Smooth muscle cell (in vitro differentiated cells): ENCODE measurements around the gene ARHGDIA. TPM values are rescaled to one million over a fixed set of nuclear protein-coding genes. Genes with fewer than 3 reads are reported as not detected.

Experiments
- DNase-seq: peaks from one replicate; lab custom pipeline; 2025; ENCODE audit not compliant: unreplicated experiment; lab: John Stamatoyannopoulos, UW
- H2AFZ ChIP-seq: fragments of 200-600 bp; sonication (generic); 2 replicates; pipeline ENCODE4 v1.6.0; 2016; ENCODE audit warnings: antibody characterized with exemption, low read depth, mild to moderate bottlenecking
- H3F3A ChIP-seq: fragments of 200-600 bp; sonication (generic); 2 replicates; pipeline ENCODE4 v1.6.0; 2017; ENCODE audit warnings: antibody characterized with exemption, low read depth
- H3K27ac ChIP-seq: fragments of 200-600 bp; sonication (generic); 2 replicates; pipeline ENCODE4 v1.5.1; 2016; ENCODE audit warnings: low read depth, mild to moderate bottlenecking
- H3K27me3 ChIP-seq: fragments of 200-600 bp; sonication (generic); 2 replicates; pipeline ENCODE4 v1.6.1; 2016; ENCODE audit warnings: low read depth, mild to moderate bottlenecking
- H3K36me3 ChIP-seq: fragments of 200-600 bp; sonication (generic); 2 replicates; pipeline ENCODE4 v1.5.1; 2016; ENCODE audit warnings: low read depth
- H3K4me1 ChIP-seq: fragments of 200-600 bp; sonication (generic); 2 replicates; pipeline ENCODE4 v1.5.1; 2016; ENCODE audit warnings: low read depth
- H3K4me2 ChIP-seq: fragments of 200-600 bp; sonication (generic); 2 replicates; pipeline ENCODE4 v1.6.0; 2016; ENCODE audit warnings: mild to moderate bottlenecking
- H3K4me3 ChIP-seq: fragments of 200-600 bp; sonication (generic); 2 replicates; pipeline ENCODE4 v1.5.1; 2016; ENCODE audit warnings: mild to moderate bottlenecking
- H3K79me2 ChIP-seq: fragments of 200-600 bp; sonication (generic); 2 replicates; pipeline ENCODE4 v1.6.0; 2016; ENCODE audit warnings: low read depth, mild to moderate bottlenecking
- H3K9ac ChIP-seq: fragments of 200-600 bp; sonication (generic); 2 replicates; pipeline ENCODE4 v1.6.0; 2016; ENCODE audit warnings: low read depth
- H3K9me3 ChIP-seq: fragments of 200-600 bp; sonication (generic); replicated peaks from 2 replicates; pipeline ENCODE4 v1.5.1; 2016; ENCODE audit warnings: low read depth
- H4K20me1 ChIP-seq: fragments of 200-600 bp; sonication (generic); 2 replicates; pipeline ENCODE4 v1.6.0; 2016; ENCODE audit warnings: low read depth
- WGBS: methylation state at CpG from one replicate; pipeline ENCODE4 v1.1.7; 2016; ENCODE audit warnings: low lambda C conversion rate; 5-methylcytosine and 5-hydroxymethylcytosine counted together
- polyA plus RNA-seq: library from polyadenylated mRNA; unstranded; fragments of >200 nt; fragmentation: Nextera tagmentation; extraction: Ambion mirVana; gene quantifications from 2 replicates; pipeline ENCODE4 v1.2.1, GENCODE V29; 2016
- total RNA-seq: library from RNA; depleted of rRNA; stranded (reverse); fragments of >200 nt; gene quantifications from 2 replicates; pipeline ENCODE4 v1.2.3, GENCODE V29; 2014
- TF ChIP-seq, protein P1 (sequence below): fragments of 200-600 bp; sonication (generic); IDR thresholded peaks from 2 replicates; pipeline ENCODE4 v1.5.1; 2017; ENCODE audit warnings: borderline replicate concordance, mild to moderate bottlenecking, antibody characterized with exemption; ENCODE audit not compliant: insufficient read depth, poor library complexity, severe bottlenecking

ARHGDIA gene
- total and polyA plus RNA-seq, 2 experiments from 2014 or later: 256 to 360 TPM

DNA sequence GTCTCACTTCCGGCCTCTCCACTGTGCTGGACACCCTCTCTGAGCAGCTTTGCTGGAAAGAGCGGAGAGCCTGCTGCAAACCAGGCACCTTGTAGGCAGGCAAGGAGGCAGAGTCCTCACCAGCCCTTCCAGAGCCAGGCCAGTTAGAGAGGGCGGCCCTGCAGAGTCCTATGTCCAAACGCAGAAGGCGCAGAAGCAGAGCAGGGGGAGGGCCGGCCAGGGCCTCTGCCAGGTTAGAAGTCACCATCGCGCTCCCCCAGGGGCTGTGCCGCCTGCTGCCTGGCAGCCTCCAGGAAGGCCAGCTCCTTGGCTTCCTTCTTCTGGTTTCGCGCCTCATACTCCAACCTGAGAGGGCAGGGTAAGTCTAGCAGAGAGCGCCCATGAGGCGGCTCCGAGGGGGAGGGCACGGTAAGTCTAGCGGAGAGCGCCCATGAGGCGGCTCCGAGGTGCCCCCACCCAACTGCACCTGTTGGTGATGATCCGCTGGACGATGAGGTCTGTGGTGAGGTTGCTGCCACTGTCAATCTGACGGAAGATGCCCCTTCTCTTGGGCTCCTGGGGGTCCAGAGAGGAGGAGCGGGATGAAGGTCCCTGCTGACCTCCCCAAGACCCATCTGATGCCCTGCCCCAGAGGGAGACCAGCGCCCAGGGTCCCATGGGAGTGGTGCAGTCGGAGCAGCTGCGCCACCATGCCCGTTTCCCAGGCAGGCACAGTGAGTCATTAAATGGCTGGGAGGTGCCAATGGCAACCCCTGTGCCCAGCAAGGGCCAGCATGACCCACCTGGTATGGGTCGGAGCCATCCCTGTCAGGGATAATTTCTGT lies 33.7 kb upstream of the ARHGDIA start:
- TF ChIP-seq, protein P1, sequence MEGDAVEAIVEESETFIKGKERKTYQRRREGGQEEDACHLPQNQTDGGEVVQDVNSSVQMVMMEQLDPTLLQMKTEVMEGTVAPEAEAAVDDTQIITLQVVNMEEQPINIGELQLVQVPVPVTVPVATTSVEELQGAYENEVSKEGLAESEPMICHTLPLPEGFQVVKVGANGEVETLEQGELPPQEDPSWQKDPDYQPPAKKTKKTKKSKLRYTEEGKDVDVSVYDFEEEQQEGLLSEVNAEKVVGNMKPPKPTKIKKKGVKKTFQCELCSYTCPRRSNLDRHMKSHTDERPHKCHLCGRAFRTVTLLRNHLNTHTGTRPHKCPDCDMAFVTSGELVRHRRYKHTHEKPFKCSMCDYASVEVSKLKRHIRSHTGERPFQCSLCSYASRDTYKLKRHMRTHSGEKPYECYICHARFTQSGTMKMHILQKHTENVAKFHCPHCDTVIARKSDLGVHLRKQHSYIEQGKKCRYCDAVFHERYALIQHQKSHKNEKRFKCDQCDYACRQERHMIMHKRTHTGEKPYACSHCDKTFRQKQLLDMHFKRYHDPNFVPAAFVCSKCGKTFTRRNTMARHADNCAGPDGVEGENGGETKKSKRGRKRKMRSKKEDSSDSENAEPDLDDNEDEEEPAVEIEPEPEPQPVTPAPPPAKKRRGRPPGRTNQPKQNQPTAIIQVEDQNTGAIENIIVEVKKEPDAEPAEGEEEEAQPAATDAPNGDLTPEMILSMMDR: no peak
- WGBS: 97% methylated on average over 26 of the region's 28 CpGs
- H3K27ac ChIP-seq: no peak overlapping the region
- no peak overlapping the region for H3K9ac ChIP-seq
- H3K4me1 ChIP-seq: peaks cover 3% of the 10 kb centered on the region
- no peak overlapping the region for H3K4me2 ChIP-seq
- H4K20me1 ChIP-seq: peaks cover 17% of the 10 kb centered on the region
- no peaks in the 10 kb centered on the region for H3K79me2 ChIP-seq
- no peak for DNase-seq
- H2AFZ ChIP-seq: no peak overlapping the region
- no peaks in the 10 kb centered on the region for H3K36me3 ChIP-seq
- H3F3A ChIP-seq: peaks cover 2% of the 10 kb centered on the region
- H3K4me3 ChIP-seq: no peak overlapping the region
- H3K27me3 ChIP-seq: no peaks in the 10 kb centered on the region
- H3K9me3 ChIP-seq: no peaks in the 10 kb centered on the region

DNA sequence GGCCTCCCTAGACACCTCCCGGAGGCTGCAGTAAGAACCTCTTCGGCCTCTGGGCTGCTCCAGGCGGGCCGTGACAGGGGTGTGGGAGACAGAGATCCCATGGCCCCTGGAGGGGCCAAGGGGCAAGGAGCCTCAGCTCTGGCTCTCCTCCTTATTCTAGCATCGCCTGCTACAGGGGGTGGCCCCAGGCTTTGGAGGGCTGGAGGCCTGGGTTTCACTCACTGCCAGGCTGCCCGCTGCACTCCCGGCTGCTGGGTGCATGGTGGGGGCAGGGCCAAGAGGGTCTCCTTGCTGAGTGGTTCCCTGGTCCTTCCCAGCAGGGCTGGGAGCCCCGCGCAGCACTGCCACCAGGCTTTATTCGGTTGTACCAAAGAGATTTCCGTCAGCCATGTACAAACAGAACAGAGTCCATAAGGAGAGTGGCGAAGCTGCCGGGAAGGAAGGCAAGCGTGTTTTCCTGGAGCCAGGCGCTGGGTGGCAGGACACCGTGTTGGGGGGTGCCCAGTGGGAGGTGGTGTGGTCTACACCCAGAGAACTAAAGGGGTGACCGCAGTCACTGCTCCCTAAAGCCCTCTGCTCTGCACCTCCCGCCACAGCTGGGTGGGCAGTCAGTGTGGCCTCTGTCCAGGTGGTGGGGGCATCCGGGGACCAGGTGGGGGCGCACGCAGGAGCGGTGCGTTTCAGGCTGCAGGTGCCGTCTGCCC lies 32.9 kb upstream of the ARHGDIA start:
- Histone ChIP-seq H3K9me3 (no peaks in the 10 kb centered on the region), H3K4me2 (no peak overlapping the region), H3K27me3 (no peaks in the 10 kb centered on the region), H3K36me3 (no peaks in the 10 kb centered on the region), H3K4me3 (no peak overlapping the region), H2AFZ (no peak overlapping the region), H4K20me1 (peaks cover 16% of the 10 kb centered on the region), H3K9ac (no peak overlapping the region), H3K4me1 (peaks cover 3% of the 10 kb centered on the region), H3K27ac (no peak overlapping the region), H3K79me2 (no peaks in the 10 kb centered on the region), H3F3A (peaks cover 8% of the 10 kb centered on the region)
- TF ChIP-seq, protein P1: no peak
- DNase-seq: no peak
- WGBS: 94% methylated on average over 24 of the region's 24 CpGs

DNA sequence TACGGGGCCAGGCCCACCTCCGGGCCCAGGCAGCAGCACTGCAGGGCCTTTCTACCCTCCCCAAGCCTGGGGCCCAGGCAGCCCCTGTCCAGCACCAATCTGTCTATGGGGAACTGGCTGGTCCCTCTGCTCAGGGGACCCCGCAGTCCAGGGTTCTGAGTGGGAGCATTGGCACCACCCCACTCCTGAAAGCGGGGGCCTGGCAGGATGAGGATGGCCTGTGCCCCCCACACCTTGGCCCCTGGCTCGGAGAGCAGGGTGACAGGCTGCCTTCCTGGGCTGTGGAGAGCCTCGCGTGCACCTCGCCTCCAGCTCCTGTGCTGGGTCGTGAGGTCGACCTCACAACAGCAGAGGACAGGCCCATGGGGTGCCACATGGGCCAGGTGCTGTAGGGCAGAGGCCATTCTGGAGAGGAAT lies 32.3 kb upstream of the ARHGDIA start:
- H3K9ac ChIP-seq: no peak overlapping the region
- WGBS: 95% methylated on average over 10 of the region's 10 CpGs
- H3K9me3 ChIP-seq: no peaks in the 10 kb centered on the region

More for the DNA sequence above, 32.3 kb upstream of the ARHGDIA start:
- Histone ChIP-seq H3K27ac (no peak overlapping the region), H3K4me1 (peaks cover 3% of the 10 kb centered on the region), H2AFZ (no peak overlapping the region), H3K4me3 (no peak overlapping the region), H3K79me2 (no peaks in the 10 kb centered on the region), H3K27me3 (no peaks in the 10 kb centered on the region), H3K4me2 (no peak overlapping the region), H3F3A (peaks cover 10% of the 10 kb centered on the region), H3K36me3 (no peaks in the 10 kb centered on the region), H4K20me1 (peaks cover 22% of the 10 kb centered on the region)
- DNase-seq: no peak
- TF ChIP-seq, protein P1: no peak
